IMR-90 (cell line): ENCODE results near the gene SLC50A1.

Experiments
- CEBPB ChIP-seq: IDR thresholded peaks from 2 replicates; pipeline ENCODE4 v1.6.1; 2012; ENCODE audit warnings: low read depth, low read length, improper control_type of control experiment
- CHD1 ChIP-seq: IDR thresholded peaks from 2 replicates; pipeline ENCODE4 v1.6.1; 2012; ENCODE audit warnings: low read depth, low read length, improper control_type of control experiment
- CTCF ChIP-seq: conservative IDR thresholded peaks from 2 replicates; pipeline ENCODE4 v1.5.1; 2012; ENCODE audit warnings: mild to moderate bottlenecking, low read depth, low read length, improper control_type of control experiment
- MXI1 ChIP-seq: IDR thresholded peaks from 2 replicates; pipeline ENCODE4 v1.6.1; 2012; ENCODE audit warnings: low read depth, mild to moderate bottlenecking, low read length, moderate library complexity, borderline replicate concordance
- SMC3 ChIP-seq: fragments of 150-350 bp; IDR thresholded peaks from 2 replicates; pipeline ENCODE4 v1.6.1; 2016; ENCODE audit warnings: low read depth, mild to moderate bottlenecking, antibody characterized with exemption, low read length, moderate library complexity

- TF ChIP-seq CEBPB (no peak), SMC3 (no peak), MXI1 (no peak), CTCF (no peak), CHD1 (no peak)
Measured at GRCh38 chr1:155169541-155169940, 33.9 kb downstream of the SLC50A1 start.
